NT2/D1 (cell line): ENCODE results near the gene AGAP5.

Experiments
- DNase-seq: peaks from one replicate; pipeline ENCODE4 v3.0.0-alpha.2; 2011; ENCODE audit warnings: low read depth, low spot score
- H3K27me3 ChIP-seq: 2 replicates; pipeline ENCODE4 v1.6.0; 2011; ENCODE audit warnings: mild to moderate bottlenecking; ENCODE audit not compliant: insufficient read length, insufficient read depth
- H3K36me3 ChIP-seq: 2 replicates; pipeline ENCODE4 v1.6.1; 2011; ENCODE audit warnings: mild to moderate bottlenecking, low read length, mixed read lengths; ENCODE audit not compliant: insufficient read depth, insufficient read length
- H3K4me1 ChIP-seq: 2 replicates; pipeline ENCODE4 v1.5.1; 2011; ENCODE audit not compliant: insufficient read depth, insufficient read length
- H3K4me3 ChIP-seq: 2 replicates; pipeline ENCODE4 v1.5.1; 2011; ENCODE audit warnings: low read depth; ENCODE audit not compliant: insufficient read length
- H3K9ac ChIP-seq: 2 replicates; pipeline ENCODE4 v1.6.0; 2011; ENCODE audit warnings: low read depth; ENCODE audit not compliant: insufficient read length
- H3K9me3 ChIP-seq: 2 replicates; pipeline ENCODE4 v1.5.1; 2011; ENCODE audit warnings: mild to moderate bottlenecking, low read length; ENCODE audit not compliant: insufficient read depth
- SUZ12 ChIP-seq: IDR thresholded peaks from 2 replicates; pipeline ENCODE4 v1.6.1; 2011; ENCODE audit not compliant: insufficient read length, insufficient read depth; ENCODE audit errors: extremely low read depth
- YY1 ChIP-seq: IDR thresholded peaks from 2 replicates; pipeline ENCODE4 v1.6.1; 2011; ENCODE audit not compliant: insufficient read length, insufficient read depth
- ZNF274 ChIP-seq: IDR thresholded peaks from 2 replicates; pipeline ENCODE4 v1.6.1; 2011; ENCODE audit warnings: mild to moderate bottlenecking, low read depth, low read length

AGAP5 gene

GRCh38 chr10:73644767-73645166, 53.1 kb downstream of the AGAP5 start:
- no peak for DNase-seq
- H3K27me3 ChIP-seq, result no peaks in the 10 kb centered on the region
- no peaks in the 10 kb centered on the region for H3K9me3 ChIP-seq
- H3K9ac ChIP-seq, result no peak overlapping the region
- no peaks in the 10 kb centered on the region for H3K36me3 ChIP-seq
- TF ChIP-seq SUZ12 (no peak), YY1 (no peak), ZNF274 (no peak)
- H3K4me1 ChIP-seq, result peaks cover 3% of the 10 kb centered on the region
- no peak overlapping the region for H3K4me3 ChIP-seq

- H3K9ac ChIP-seq, result no peak overlapping the region
- no peaks in the 10 kb centered on the region for H3K36me3 ChIP-seq
- H3K27me3 ChIP-seq, result no peaks in the 10 kb centered on the region
- no peak for TF ChIP-seq ZNF274
- no peak for TF ChIP-seq SUZ12
- TF ChIP-seq YY1, result no peak
- H3K9me3 ChIP-seq, result no peaks in the 10 kb centered on the region
- H3K4me1 ChIP-seq, result peaks cover 3% of the 10 kb centered on the region
- peak; percentile 40 for DNase-seq
- H3K4me3 ChIP-seq, result no peak overlapping the region
These were observed 53.7 kb downstream of the AGAP5 start for GRCh38 chr10:73644015-73644743.

GRCh38 chr10:73643362-73643761, 54.5 kb downstream of the AGAP5 start:
- Histone ChIP-seq H3K27me3 (no peaks in the 10 kb centered on the region), H3K4me3 (no peak overlapping the region), H3K36me3 (no peaks in the 10 kb centered on the region), H3K4me1 (peaks cover 3% of the 10 kb centered on the region), H3K9me3 (no peaks in the 10 kb centered on the region), H3K9ac (no peak overlapping the region)
- TF ChIP-seq YY1, result no peak
- no peak for TF ChIP-seq SUZ12
- no peak for TF ChIP-seq ZNF274
- DNase-seq, result no peak

- peaks cover 2% of the 10 kb centered on the region for H3K4me1 ChIP-seq
- no peaks in the 10 kb centered on the region for H3K9me3 ChIP-seq
- no peak for TF ChIP-seq ZNF274
- no peak for TF ChIP-seq SUZ12
- TF ChIP-seq YY1, result no peak
- no peak for DNase-seq
- no peak within 1 kb of the TSS for H3K4me3 ChIP-seq
- no peaks in the 10 kb centered on the region for H3K36me3 ChIP-seq
- H3K9ac ChIP-seq, result no peak within 1 kb of the TSS
- no peaks in the 10 kb centered on the region for H3K27me3 ChIP-seq
These were observed 56.4 kb downstream of the AGAP5 start, which contains the start of gene MYOZ1 for GRCh38 chr10:73641328-73642060. TSS of gene MYOZ1 (minus strand) at chr10:73641474. CDS start at chr10:73640017, 1,457 bp downstream.

- no peak overlapping the region for H3K9ac ChIP-seq
- H3K4me1 ChIP-seq, result no peaks in the 10 kb centered on the region
- H3K27me3 ChIP-seq, result no peaks in the 10 kb centered on the region
- TF ChIP-seq SUZ12, result no peak
- TF ChIP-seq YY1, result no peak
- TF ChIP-seq ZNF274, result no peak
- no peak overlapping the region for H3K4me3 ChIP-seq
- DNase-seq, result no peak
- no peaks in the 10 kb centered on the region for H3K36me3 ChIP-seq
- H3K9me3 ChIP-seq, result no peaks in the 10 kb centered on the region
These were observed 58.6 kb downstream of the AGAP5 start for GRCh38 chr10:73639286-73639685.

- Histone ChIP-seq H3K4me1 (no peaks in the 10 kb centered on the region), H3K9me3 (no peaks in the 10 kb centered on the region), H3K4me3 (no peak overlapping the region), H3K36me3 (no peaks in the 10 kb centered on the region), H3K9ac (no peak overlapping the region), H3K27me3 (no peaks in the 10 kb centered on the region)
- no peak for DNase-seq
- TF ChIP-seq YY1 (no peak), SUZ12 (no peak), ZNF274 (no peak)
These were observed 62.1 kb downstream of the AGAP5 start for GRCh38 chr10:73635781-73636180.

GRCh38 chr10:73634421-73634820, 63.5 kb downstream of the AGAP5 start:
- TF ChIP-seq YY1, result no peak
- TF ChIP-seq SUZ12, result no peak
- no peaks in the 10 kb centered on the region for H3K9me3 ChIP-seq
- no peak overlapping the region for H3K4me3 ChIP-seq
- no peak overlapping the region for H3K9ac ChIP-seq
- no peak for DNase-seq
- no peaks in the 10 kb centered on the region for H3K36me3 ChIP-seq
- no peaks in the 10 kb centered on the region for H3K27me3 ChIP-seq
- H3K4me1 ChIP-seq, result no peaks in the 10 kb centered on the region
